BLaER1 treated with 17β-estradiol and CSF1 and Interleukin-3, amounts not matched to agents 10 nM and 100 nM (cell line): ENCODE results near the gene GNAT1.

Experiments
- H3K27ac ChIP-seq, 11 experiments: shearing (Covaris generic); formaldehyde crosslinking; 2 replicates each; pipeline ENCODE4 v1.8.1; 2022
- H3K27me3 ChIP-seq, 11 experiments: shearing (Covaris generic); formaldehyde crosslinking; 2 replicates each; pipeline ENCODE4 v1.8.1; 2022
- H3K36me3 ChIP-seq, 11 experiments: shearing (Covaris generic); formaldehyde crosslinking; 2 replicates each; pipeline ENCODE4 v1.8.1; 2022
- H3K4me1 ChIP-seq, 10 experiments: shearing (Covaris generic); formaldehyde crosslinking; 2 replicates each; pipeline ENCODE4 v1.8.1; 2022
- H3K4me2 ChIP-seq, 11 experiments: shearing (Covaris generic); formaldehyde crosslinking; 2 replicates each; pipeline ENCODE4 v1.8.1; 2022
- H3K4me3 ChIP-seq, 10 experiments: shearing (Covaris generic); formaldehyde crosslinking; 2 replicates each; pipeline ENCODE4 v1.8.1; 2022
- H3K9ac ChIP-seq, 11 experiments: shearing (Covaris generic); formaldehyde crosslinking; 2 replicates each; pipeline ENCODE4 v1.8.1; 2022
- H3K9me3 ChIP-seq, 11 experiments: shearing (Covaris generic); formaldehyde crosslinking; replicated peaks in 1 of 11; 2 replicates each; pipeline ENCODE4 v1.8.1; 2022
- H4K20me1 ChIP-seq, 11 experiments: shearing (Covaris generic); formaldehyde crosslinking; 2 replicates each; pipeline ENCODE4 v1.8.1; 2022
- Cebpa-rat ChIP-seq, 11 experiments: shearing (Covaris generic); IDR thresholded peaks; 2 replicates each; pipeline ENCODE4 v1.8.1; 2022

GNAT1 gene

GRCh38 chr3:50229490-50229889 lies 38.1 kb downstream of the GNAT1 start:
- Histone ChIP-seq H3K4me3 (no peak overlapping the region), H3K4me1 (peaks cover 39 to 74% (median 57%) of the 10 kb centered on the region in 10 experiments), H3K36me3 (no peaks in the 10 kb centered on the region), H3K9me3 (no peaks in the 10 kb centered on the region), H4K20me1 (no peaks in the 10 kb centered on the region), H3K27me3 (peaks cover 0 to 4% (median 0%) of the 10 kb centered on the region in 11 experiments; a peak in 4 of 22 replicates), H3K27ac (peak overlapping the region in 9 of 11 experiments; percentile 6 to 78 (median 70); a peak in 16 of 22 replicates), H3K4me2 (peak overlapping the region in 9 of 11 experiments; percentile 36 to 100 (median 98); a peak in 12 of 22 replicates), H3K9ac (peak overlapping the region in 6 of 11 experiments; percentile 9 to 79 (median 41); a peak in 5 of 22 replicates)
- TF ChIP-seq Cebpa-rat (IDR thresholded peaks at IDR 0.05) = no peak

GRCh38 chr3:50230104-50230793 lies 38.8 kb downstream of the GNAT1 start:
- peak overlapping the region in 5 of 11 experiments; percentile 9 to 45 (median 38); a peak in 4 of 22 replicates for H3K9ac ChIP-seq
- no peaks in the 10 kb centered on the region for H4K20me1 ChIP-seq
- peak overlapping the region in 9 of 11 experiments; percentile 16 to 73 (median 64); a peak in 15 of 22 replicates for H3K27ac ChIP-seq
- H3K27me3 ChIP-seq = no peaks in the 10 kb centered on the region; a peak in 1 of 22 replicates
- H3K4me1 ChIP-seq = peaks cover 47 to 82% (median 65%) of the 10 kb centered on the region in 10 experiments
- no peak overlapping the region for H3K4me3 ChIP-seq
- no peaks in the 10 kb centered on the region for H3K9me3 ChIP-seq
- no peaks in the 10 kb centered on the region for H3K36me3 ChIP-seq
- TF ChIP-seq Cebpa-rat (IDR thresholded peaks at IDR 0.05) = no peak
- H3K4me2 ChIP-seq = peak overlapping the region in 9 of 11 experiments; percentile 4 to 98 (median 54); a peak in 15 of 22 replicates

GRCh38 chr3:50230794-50231125 lies 39.4 kb downstream of the GNAT1 start:
- peak overlapping the region in 7 of 11 experiments; percentile 22 to 73 (median 70); a peak in 10 of 22 replicates for H3K27ac ChIP-seq
- H3K9ac ChIP-seq = peak overlapping the region in 1 of 11 experiments; percentile 38; a peak in 1 of 22 replicates
- peak overlapping the region in 8 of 11 experiments; percentile 4 to 98 (median 71); a peak in 14 of 22 replicates for H3K4me2 ChIP-seq
- no peaks in the 10 kb centered on the region for H3K36me3 ChIP-seq
- H3K4me1 ChIP-seq = peaks cover 48 to 82% (median 65%) of the 10 kb centered on the region in 10 experiments
- H3K27me3 ChIP-seq = no peaks in the 10 kb centered on the region
- no peaks in the 10 kb centered on the region for H3K9me3 ChIP-seq
- no peak overlapping the region for H3K4me3 ChIP-seq
- TF ChIP-seq Cebpa-rat (IDR thresholded peaks at IDR 0.05) = no peak
- no peaks in the 10 kb centered on the region for H4K20me1 ChIP-seq

- TF ChIP-seq Cebpa-rat (IDR thresholded peaks at IDR 0.05) = no peak
- Histone ChIP-seq H3K4me3 (no peak overlapping the region), H3K4me1 (peaks cover 40 to 74% (median 60%) of the 10 kb centered on the region in 10 experiments), H3K27ac (no peak overlapping the region), H4K20me1 (peaks cover 4 to 6% (median 5%) of the 10 kb centered on the region in 11 experiments; a peak in 19 of 22 replicates), H3K27me3 (no peaks in the 10 kb centered on the region), H3K36me3 (no peaks in the 10 kb centered on the region), H3K9ac (no peak overlapping the region), H3K4me2 (peak overlapping the region in 2 of 11 experiments; percentile 88 to 96; a peak in 2 of 22 replicates), H3K9me3 (no peaks in the 10 kb centered on the region)
These were observed 40.2 kb downstream of the GNAT1 start for GRCh38 chr3:50231581-50231980.

- H3K27ac ChIP-seq = no peak overlapping the region
- H3K9me3 ChIP-seq = no peaks in the 10 kb centered on the region
- peaks cover 34 to 68% (median 54%) of the 10 kb centered on the region in 10 experiments for H3K4me1 ChIP-seq
- no peak overlapping the region for H3K4me3 ChIP-seq
- H3K27me3 ChIP-seq = no peaks in the 10 kb centered on the region
- no peak overlapping the region for H3K9ac ChIP-seq
- no peak for TF ChIP-seq Cebpa-rat (IDR thresholded peaks at IDR 0.05)
- H4K20me1 ChIP-seq = peaks cover 8 to 13% (median 12%) of the 10 kb centered on the region in 11 experiments; a peak in 19 of 22 replicates
- no peak overlapping the region for H3K4me2 ChIP-seq
- H3K36me3 ChIP-seq = peaks cover 0 to under 1% (median 0%) of the 10 kb centered on the region in 11 experiments; a peak in 1 of 22 replicates
These were observed 40.9 kb downstream of the GNAT1 start for GRCh38 chr3:50232303-50232702.

- H3K4me2 ChIP-seq = peak overlapping the region in 2 of 11 experiments; percentile 78 to 90; a peak in 4 of 22 replicates
- H4K20me1 ChIP-seq = peaks cover 10 to 22% (median 18%) of the 10 kb centered on the region in 11 experiments; a peak in 21 of 22 replicates
- no peak overlapping the region for H3K4me3 ChIP-seq
- H3K27me3 ChIP-seq = no peaks in the 10 kb centered on the region
- 0 out of 22 replicates have a peak overlapping the region, but pooled peaks of 2 of the 11 experiments have one; percentile 11 to 13 for H3K9ac ChIP-seq
- no peak overlapping the region for H3K27ac ChIP-seq
- no peaks in the 10 kb centered on the region for H3K9me3 ChIP-seq
- peaks cover 31 to 62% (median 49%) of the 10 kb centered on the region in 10 experiments for H3K4me1 ChIP-seq
- no peak for TF ChIP-seq Cebpa-rat (IDR thresholded peaks at IDR 0.05)
- H3K36me3 ChIP-seq = peaks cover 0 to 4% (median under 1%) of the 10 kb centered on the region in 11 experiments; a peak in 7 of 22 replicates
These were observed 41.8 kb downstream of the GNAT1 start for GRCh38 chr3:50233176-50233575.

- no peak for TF ChIP-seq Cebpa-rat (IDR thresholded peaks at IDR 0.05)
- peak within 1 kb of the TSS; percentile 92 to 99 (median 97) for H3K9ac ChIP-seq
- peak within 1 kb of the TSS; percentile 90 to 100 (median 97) for H3K4me2 ChIP-seq
- peaks cover 36 to 49% (median 45%) of the 10 kb centered on the region in 11 experiments for H4K20me1 ChIP-seq
- peak within 1 kb of the TSS; percentile 85 to 100 (median 94) for H3K4me3 ChIP-seq
- H3K27ac ChIP-seq = peak within 1 kb of the TSS; percentile 83 to 99 (median 94)
- H3K4me1 ChIP-seq = peaks cover 44 to 62% (median 52%) of the 10 kb centered on the region in 10 experiments
- peaks cover 16 to 31% (median 23%) of the 10 kb centered on the region in 11 experiments; a peak in 20 of 22 replicates for H3K36me3 ChIP-seq
- no peaks in the 10 kb centered on the region for H3K9me3 ChIP-seq
- H3K27me3 ChIP-seq = no peaks in the 10 kb centered on the region
These were observed 44.5 kb downstream of the GNAT1 start, which contains the start of gene GNAI2 for GRCh38 chr3:50235716-50236483. Gene GNAI2 (plus strand): TSS chr3:50236204. CDS start chr3:50236336, 132 bp downstream.

- Histone ChIP-seq H3K9ac (peak overlapping the region; percentile 92 to 99 (median 97)), H3K27me3 (no peaks in the 10 kb centered on the region), H4K20me1 (peaks cover 43 to 56% (median 52%) of the 10 kb centered on the region in 11 experiments), H3K27ac (peak overlapping the region; percentile 83 to 99 (median 94)), H3K4me2 (peak overlapping the region; percentile 90 to 100 (median 97)), H3K9me3 (no peaks in the 10 kb centered on the region), H3K4me3 (peak overlapping the region; percentile 85 to 100 (median 94)), H3K36me3 (peaks cover 16 to 38% (median 28%) of the 10 kb centered on the region in 11 experiments; a peak in 20 of 22 replicates), H3K4me1 (peaks cover 49 to 62% (median 57%) of the 10 kb centered on the region in 10 experiments)
- TF ChIP-seq Cebpa-rat (IDR thresholded peaks at IDR 0.05) = no peak
These were observed 45.2 kb downstream of the GNAT1 start for GRCh38 chr3:50236484-50237132.
